ENCODE results near the gene MEOX2. TPM values are rescaled to one million over a fixed set of nuclear protein-coding genes. Genes with fewer than 3 reads are reported as not detected.

MEOX2 gene
- total RNA-seq, 1 experiment from 2014 or later = 0.22 TPM

GRCh38 chr7:15580604-15581351, 105.7 kb downstream of the MEOX2 start:
- no peak for DNase-seq
- Histone ChIP-seq H4K20me1 (ENCODE audit: insufficient read depth) (no peaks in the 10 kb centered on the region), H3K27me3 (ENCODE audit: insufficient read depth, low read depth) (no peaks in the 10 kb centered on the region), H3K36me3 (ENCODE audit: low read depth) (no peaks in the 10 kb centered on the region), H2AFZ (no peak overlapping the region), H3K4me1 (replicated peaks; ENCODE audit: insufficient read depth) (no peaks in the 10 kb centered on the region), H3K27ac (no peak overlapping the region), H3K4me3 (no peak overlapping the region), H3K9me3 (ENCODE audit: insufficient read depth, low read depth) (peaks cover 13% of the 10 kb centered on the region), H3K9me2 (ENCODE audit: insufficient read depth) (no peaks in the 10 kb centered on the region), H3K4me2 (no peak overlapping the region), H3K79me2 (ENCODE audit: low read depth) (no peaks in the 10 kb centered on the region), H3F3A (ENCODE audit: insufficient read depth, low read depth) (no peaks in the 10 kb centered on the region)
- intact Hi-C loops (cut with micrococcal nuclease; ENCODE audit: unreplicated experiment) = no loop called here
- ChIA-PET POLR2A (ENCODE audit: unreplicated experiment) (interaction anchor here (0.7 kb wide), 1 partner anchor 61 kb away, joined by 3 read pairs; no protein-coding TSS in a partner anchor), CTCF (interaction anchor here (0.7 kb wide), 1 partner anchor 333 kb away, joined by 3 read pairs; no protein-coding TSS in a partner anchor)
- BruUV-seq (replicated peaks) = no TSS peak
- no peak for TF ChIP-seq EZH2 (IDR thresholded peaks at IDR 0.05; ENCODE audit: low read depth)
- TF ChIP-seq, protein P1, sequence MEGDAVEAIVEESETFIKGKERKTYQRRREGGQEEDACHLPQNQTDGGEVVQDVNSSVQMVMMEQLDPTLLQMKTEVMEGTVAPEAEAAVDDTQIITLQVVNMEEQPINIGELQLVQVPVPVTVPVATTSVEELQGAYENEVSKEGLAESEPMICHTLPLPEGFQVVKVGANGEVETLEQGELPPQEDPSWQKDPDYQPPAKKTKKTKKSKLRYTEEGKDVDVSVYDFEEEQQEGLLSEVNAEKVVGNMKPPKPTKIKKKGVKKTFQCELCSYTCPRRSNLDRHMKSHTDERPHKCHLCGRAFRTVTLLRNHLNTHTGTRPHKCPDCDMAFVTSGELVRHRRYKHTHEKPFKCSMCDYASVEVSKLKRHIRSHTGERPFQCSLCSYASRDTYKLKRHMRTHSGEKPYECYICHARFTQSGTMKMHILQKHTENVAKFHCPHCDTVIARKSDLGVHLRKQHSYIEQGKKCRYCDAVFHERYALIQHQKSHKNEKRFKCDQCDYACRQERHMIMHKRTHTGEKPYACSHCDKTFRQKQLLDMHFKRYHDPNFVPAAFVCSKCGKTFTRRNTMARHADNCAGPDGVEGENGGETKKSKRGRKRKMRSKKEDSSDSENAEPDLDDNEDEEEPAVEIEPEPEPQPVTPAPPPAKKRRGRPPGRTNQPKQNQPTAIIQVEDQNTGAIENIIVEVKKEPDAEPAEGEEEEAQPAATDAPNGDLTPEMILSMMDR (conservative IDR thresholded peaks at IDR 0.05) = no peak

- no peaks in the 10 kb centered on the region for H3K4me1 ChIP-seq (replicated peaks; ENCODE audit: insufficient read depth)
- ChIA-PET POLR2A (ENCODE audit: unreplicated experiment) (no interaction called here), CTCF (no interaction called here)
- no peaks in the 10 kb centered on the region for H3F3A ChIP-seq (ENCODE audit: insufficient read depth, low read depth)
- H3K79me2 ChIP-seq (ENCODE audit: low read depth) = no peaks in the 10 kb centered on the region
- no peaks in the 10 kb centered on the region for H3K9me2 ChIP-seq (ENCODE audit: insufficient read depth)
- no peak for DNase-seq
- no peaks in the 10 kb centered on the region for H3K36me3 ChIP-seq (ENCODE audit: low read depth)
- no peak overlapping the region for H3K4me2 ChIP-seq
- intact Hi-C loops (cut with micrococcal nuclease; ENCODE audit: unreplicated experiment) = no loop called here
- no peaks in the 10 kb centered on the region for H3K27me3 ChIP-seq (ENCODE audit: insufficient read depth, low read depth)
- BruUV-seq (replicated peaks) = no TSS peak
- H4K20me1 ChIP-seq (ENCODE audit: insufficient read depth) = no peaks in the 10 kb centered on the region
- no peak overlapping the region for H3K27ac ChIP-seq
- H2AFZ ChIP-seq = no peak overlapping the region
- H3K9me3 ChIP-seq (ENCODE audit: insufficient read depth, low read depth) = no peaks in the 10 kb centered on the region
- TF ChIP-seq EZH2 (IDR thresholded peaks at IDR 0.05; ENCODE audit: low read depth) = no peak
- TF ChIP-seq, protein P1 (conservative IDR thresholded peaks at IDR 0.05) = no peak
- H3K4me3 ChIP-seq = no peak overlapping the region
Measured at GRCh38 chr7:15577600-15577999, 108.9 kb downstream of the MEOX2 start.

- BruUV-seq (replicated peaks) = no TSS peak
- Histone ChIP-seq H3K9me3 (ENCODE audit: insufficient read depth, low read depth) (no peaks in the 10 kb centered on the region), H3K27ac (no peak overlapping the region), H3K4me2 (no peak overlapping the region), H3K4me3 (no peak overlapping the region), H3K9me2 (ENCODE audit: insufficient read depth) (no peaks in the 10 kb centered on the region), H3F3A (ENCODE audit: insufficient read depth, low read depth) (no peaks in the 10 kb centered on the region), H2AFZ (no peak overlapping the region; the same call in 1 of the 2 replicates), H4K20me1 (ENCODE audit: insufficient read depth) (no peaks in the 10 kb centered on the region), H3K27me3 (ENCODE audit: insufficient read depth, low read depth) (no peaks in the 10 kb centered on the region), H3K4me1 (replicated peaks; ENCODE audit: insufficient read depth) (no peaks in the 10 kb centered on the region), H3K79me2 (ENCODE audit: low read depth) (no peaks in the 10 kb centered on the region), H3K36me3 (ENCODE audit: low read depth) (no peaks in the 10 kb centered on the region)
- no peak for DNase-seq
- intact Hi-C loops (cut with micrococcal nuclease; ENCODE audit: unreplicated experiment) = no loop called here
- CTCF ChIA-PET = no interaction called here
- POLR2A ChIA-PET (ENCODE audit: unreplicated experiment) = no interaction called here
- no peak for TF ChIP-seq EZH2 (IDR thresholded peaks at IDR 0.05; ENCODE audit: low read depth)
- TF ChIP-seq, protein P1 (conservative IDR thresholded peaks at IDR 0.05) = no peak
Measured at GRCh38 chr7:15571301-15571878, 115.1 kb downstream of the MEOX2 start.
